PFSK-1 (cell line): Measurements from ENCODE around the gene ABTB1.

Source experiments
- POLR2AphosphoS5 ChIP-seq: IDR thresholded peaks from 2 replicates; pipeline ENCODE4 v1.6.1; 2012; ENCODE audit warnings: low read depth, mild to moderate bottlenecking, control low read depth, low read length, moderate library complexity
- SIN3A ChIP-seq: IDR thresholded peaks from 2 replicates; pipeline ENCODE4 v1.6.1; 2012; ENCODE audit warnings: mild to moderate bottlenecking, low read length, moderate library complexity, borderline replicate concordance; ENCODE audit not compliant: insufficient read depth
- TF ChIP-seq, protein P1 (sequence below), 2 experiments: IDR thresholded peaks; 2 replicates each; pipeline versions ENCODE4 v1.6.1 to v1.8.0; 2011 to 2012; ENCODE audit warnings: low read depth in 2 of 2, low read length in 2 of 2, control low read depth in 1 of 2, inconsistent platforms in 1 of 2, mild to moderate bottlenecking in 1 of 2, moderate library complexity in 1 of 2; ENCODE audit not compliant: insufficient read depth in 1 of 2

DNA sequence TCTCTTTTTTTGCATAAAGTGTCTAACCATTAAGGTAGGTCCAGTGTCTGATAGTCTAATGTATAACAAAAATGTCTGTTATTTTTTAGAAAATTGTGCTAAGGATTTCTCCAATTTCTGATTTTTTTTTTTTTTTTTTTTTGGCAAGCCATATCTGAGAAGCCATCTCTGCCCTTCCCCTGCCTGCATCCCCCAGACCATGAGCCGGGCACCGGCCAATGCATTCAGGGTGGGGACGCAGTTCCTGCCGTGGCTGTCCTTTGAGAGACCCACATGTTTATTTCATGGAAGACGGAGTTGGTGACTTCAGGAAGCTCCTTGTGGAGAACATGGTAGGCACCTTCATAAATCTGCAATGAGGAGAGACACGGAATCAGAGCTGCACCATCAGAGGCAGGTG is 19.2 kb downstream of the ABTB1 start:
- TF ChIP-seq POLR2AphosphoS5 (no peak), SIN3A (no peak)
- TF ChIP-seq, protein P1, sequence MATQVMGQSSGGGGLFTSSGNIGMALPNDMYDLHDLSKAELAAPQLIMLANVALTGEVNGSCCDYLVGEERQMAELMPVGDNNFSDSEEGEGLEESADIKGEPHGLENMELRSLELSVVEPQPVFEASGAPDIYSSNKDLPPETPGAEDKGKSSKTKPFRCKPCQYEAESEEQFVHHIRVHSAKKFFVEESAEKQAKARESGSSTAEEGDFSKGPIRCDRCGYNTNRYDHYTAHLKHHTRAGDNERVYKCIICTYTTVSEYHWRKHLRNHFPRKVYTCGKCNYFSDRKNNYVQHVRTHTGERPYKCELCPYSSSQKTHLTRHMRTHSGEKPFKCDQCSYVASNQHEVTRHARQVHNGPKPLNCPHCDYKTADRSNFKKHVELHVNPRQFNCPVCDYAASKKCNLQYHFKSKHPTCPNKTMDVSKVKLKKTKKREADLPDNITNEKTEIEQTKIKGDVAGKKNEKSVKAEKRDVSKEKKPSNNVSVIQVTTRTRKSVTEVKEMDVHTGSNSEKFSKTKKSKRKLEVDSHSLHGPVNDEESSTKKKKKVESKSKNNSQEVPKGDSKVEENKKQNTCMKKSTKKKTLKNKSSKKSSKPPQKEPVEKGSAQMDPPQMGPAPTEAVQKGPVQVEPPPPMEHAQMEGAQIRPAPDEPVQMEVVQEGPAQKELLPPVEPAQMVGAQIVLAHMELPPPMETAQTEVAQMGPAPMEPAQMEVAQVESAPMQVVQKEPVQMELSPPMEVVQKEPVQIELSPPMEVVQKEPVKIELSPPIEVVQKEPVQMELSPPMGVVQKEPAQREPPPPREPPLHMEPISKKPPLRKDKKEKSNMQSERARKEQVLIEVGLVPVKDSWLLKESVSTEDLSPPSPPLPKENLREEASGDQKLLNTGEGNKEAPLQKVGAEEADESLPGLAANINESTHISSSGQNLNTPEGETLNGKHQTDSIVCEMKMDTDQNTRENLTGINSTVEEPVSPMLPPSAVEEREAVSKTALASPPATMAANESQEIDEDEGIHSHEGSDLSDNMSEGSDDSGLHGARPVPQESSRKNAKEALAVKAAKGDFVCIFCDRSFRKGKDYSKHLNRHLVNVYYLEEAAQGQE (IDR thresholded peaks at IDR 0.05; ENCODE audit: insufficient read depth in 1 of 2, low read depth in 2 of 2, low read length in 2 of 2) = no peak
